NCI-H1436 (cell line): Measurements from ENCODE around the gene LPP.

Experiments
- DNase-seq: peaks from one replicate; lab custom pipeline; 2025; lab: John Stamatoyannopoulos, UW

Gene LPP

DNA sequence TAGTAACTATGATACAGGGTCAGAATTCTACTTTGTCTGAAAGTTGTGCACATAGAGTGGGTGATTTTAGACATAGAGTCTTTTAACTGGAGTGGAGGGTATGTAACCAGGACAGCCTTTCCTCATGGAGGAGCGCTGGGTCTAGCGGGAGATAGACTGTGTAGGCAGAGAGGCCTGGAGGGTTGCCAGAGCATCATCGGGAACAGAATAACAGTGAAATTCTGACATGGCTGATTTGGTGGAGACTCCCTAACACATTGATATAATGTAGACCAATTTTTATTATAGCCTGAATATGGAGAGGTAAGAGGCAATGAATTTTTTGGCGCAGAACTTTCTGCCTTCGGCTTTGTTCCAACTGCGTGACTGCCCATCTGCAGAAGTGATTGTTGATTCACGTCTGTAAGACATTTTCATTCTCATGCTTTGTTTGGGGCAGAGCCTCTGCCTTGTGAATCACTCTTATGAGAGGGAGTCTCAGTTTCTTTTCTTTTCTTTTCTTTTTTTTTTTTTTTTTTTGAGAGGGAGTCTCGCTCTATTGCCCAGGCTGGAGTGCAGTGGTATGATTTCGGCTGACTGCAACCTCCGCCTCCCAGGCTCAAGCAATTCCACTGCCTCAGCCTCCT lies 16.0 kb downstream of the LPP start:
- no peak for DNase-seq

DNA sequence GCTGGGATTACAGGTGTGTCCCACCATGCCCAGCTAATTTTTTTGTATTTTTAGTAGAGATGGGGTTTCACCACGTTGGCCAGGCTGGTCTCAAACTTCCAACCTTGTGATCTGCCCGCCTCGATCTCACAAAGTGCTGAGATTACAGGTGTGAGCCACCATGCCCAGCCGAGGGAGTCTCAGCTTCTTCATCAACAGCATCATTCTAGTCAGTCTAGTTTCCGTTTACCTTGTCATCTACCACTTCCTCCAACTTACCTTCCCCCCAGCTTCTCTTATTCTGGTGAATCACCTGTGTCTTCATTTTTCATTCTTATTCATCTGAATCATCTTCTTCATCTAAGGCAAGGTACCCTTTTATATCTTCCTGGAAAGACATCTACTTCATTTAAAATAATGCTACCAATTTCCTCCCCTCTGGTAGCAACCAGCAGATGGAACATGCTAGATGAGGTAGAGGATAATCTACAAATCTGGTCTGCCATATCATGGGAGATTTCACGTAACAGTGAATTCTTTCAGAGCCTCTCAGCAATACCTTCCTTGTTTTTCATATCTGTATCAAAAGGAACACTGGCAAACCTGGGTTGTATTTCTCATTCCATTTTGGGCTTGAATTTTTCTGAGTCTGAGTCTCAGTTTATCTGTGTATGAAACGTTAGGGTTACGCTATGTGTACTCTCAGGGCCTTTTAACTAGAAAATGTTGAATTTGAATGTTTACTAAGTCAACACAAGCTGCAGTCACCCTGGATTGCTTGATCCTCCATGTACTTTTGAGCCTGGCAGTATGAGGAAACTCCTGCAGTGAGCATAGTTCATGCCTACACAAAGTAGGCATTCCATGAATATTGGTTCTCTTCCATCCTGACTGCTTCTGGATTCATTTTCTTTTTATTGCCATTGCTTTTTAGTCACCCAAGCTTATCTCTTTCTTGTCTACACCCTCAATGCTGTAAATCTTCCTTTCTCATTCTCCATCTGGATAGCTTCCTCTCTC lies 16.8 kb downstream of the LPP start:
- no peak for DNase-seq

DNA sequence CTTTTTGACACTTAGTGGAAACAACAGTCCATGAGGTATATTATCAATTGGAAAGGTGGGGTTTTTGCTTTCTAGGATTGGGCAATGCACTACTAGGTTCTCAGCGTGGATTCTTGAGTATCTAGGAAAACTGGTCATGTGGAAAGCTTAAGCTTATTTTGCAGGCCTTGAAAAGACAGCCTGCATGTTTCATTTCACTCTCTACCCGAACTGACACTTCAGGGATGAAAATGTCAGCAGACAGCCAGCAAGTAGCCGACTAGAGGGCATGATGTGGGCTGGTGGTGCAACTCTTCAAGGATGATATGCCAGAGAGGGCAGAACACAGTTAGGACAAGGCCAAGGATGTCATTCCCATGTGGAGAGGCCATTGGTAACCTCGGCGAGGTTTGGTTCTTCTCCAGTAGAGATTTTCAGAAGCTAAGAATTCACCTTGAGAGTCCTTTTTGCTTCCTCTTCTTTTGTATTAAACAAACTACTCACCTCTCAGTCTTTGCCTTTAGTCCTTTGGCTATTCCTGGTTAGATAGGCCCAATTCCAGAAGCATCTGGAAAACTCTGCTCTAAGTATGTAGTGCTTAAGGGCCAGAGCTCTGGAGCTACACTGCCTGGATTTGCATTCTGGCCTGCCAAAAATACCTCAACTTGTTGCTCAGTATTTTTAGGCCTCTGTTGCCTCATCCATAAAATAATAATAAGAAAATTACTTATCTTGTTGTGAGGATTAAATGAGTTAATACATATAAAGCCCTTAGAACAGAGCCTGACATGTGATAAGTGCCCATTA lies 17.9 kb downstream of the LPP start:
- DNase-seq: no peak

DNA sequence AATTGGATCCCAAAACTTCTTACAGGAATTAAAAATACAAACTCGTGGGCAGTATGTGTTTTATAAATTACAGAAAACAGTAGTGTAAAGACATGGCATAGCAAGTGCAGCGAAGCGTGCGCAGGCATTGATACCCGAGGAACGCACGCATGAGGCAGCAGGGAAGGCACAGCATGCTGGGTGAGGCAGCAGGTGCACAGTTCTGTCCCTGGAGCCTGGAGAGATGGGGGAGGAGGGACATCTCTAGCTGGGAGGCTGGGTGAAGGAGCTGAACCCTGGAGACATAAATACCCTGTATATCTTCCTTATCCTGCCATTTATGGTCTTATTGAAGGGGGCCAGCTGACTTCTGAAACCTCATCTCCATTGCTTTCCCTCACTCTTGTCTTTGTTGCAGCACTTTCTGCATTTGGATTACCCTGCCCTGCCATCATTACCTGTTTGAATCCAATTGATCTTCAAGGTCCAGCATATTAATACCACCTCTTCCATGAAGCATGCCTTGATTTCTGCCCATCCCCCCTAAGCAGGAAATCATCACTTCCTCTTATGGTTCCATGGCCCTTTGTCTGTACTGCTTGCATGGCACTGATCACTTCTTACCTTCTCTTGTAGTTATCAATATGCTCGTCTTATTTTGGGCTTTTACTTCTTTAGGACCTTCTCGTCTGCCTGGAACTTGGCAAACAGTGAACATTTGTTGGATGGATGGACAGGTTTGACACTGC lies 20.5 kb downstream of the LPP start:
- DNase-seq: peak; percentile 36

DNA sequence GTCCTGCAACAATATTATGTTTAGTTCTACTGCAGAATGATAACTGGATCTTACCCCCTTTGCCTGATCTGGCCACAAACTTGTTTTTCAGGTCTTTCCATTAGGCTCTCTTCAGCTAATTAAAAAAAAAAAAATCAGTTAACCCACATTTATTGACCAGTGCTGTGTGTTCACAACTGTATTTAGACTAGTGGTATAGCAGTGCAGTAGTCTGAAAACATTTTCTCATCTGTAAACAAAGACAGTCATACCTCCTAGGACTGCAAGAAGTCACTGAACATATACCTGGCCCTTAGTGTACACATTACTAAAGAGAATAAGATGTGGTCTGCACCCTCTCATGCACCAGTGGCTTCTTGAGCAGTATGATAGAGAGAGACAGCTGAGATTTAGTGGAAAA lies 22.5 kb downstream of the LPP start:
- no peak for DNase-seq

DNA sequence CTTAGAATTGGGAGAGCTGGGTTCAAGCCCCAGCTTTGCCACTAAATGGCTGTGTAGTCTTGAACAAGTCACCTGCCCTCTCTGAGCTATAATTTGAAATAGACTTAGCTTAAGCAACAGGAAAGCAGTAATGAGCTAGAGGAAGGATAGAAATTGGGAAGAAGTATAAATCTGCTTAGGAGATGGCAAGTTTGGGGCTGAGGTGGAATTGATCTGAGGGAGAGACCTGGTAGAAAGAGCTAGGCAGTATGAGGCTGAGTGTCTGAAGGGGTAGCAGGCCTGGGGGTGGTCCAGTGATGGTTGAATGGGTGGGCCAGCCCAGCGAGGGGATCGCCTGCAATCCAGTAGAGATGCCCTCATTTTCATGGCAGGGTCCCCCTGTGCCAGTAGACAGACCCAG lies 22.9 kb downstream of the LPP start:
- no peak for DNase-seq

DNA sequence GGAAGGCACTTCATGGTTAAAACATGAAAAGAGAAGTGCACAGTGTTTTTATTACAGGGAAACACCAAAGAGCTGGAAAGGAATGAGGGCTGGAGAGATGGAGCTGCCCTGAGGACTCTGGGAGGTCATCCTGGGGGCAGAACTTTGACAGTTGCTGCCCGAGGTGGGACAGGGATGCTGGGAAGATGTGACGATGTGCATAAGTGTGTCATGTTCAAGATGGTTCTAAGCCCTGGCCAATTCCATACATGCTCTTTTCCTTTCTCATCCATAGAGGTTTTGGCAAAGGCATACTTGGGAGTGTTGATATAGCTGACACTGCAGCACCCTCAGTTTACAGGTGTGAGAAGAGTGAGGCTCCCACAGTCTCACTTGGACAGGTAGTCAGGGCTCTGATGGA lies 23.8 kb downstream of the LPP start:
- no peak for DNase-seq

DNA sequence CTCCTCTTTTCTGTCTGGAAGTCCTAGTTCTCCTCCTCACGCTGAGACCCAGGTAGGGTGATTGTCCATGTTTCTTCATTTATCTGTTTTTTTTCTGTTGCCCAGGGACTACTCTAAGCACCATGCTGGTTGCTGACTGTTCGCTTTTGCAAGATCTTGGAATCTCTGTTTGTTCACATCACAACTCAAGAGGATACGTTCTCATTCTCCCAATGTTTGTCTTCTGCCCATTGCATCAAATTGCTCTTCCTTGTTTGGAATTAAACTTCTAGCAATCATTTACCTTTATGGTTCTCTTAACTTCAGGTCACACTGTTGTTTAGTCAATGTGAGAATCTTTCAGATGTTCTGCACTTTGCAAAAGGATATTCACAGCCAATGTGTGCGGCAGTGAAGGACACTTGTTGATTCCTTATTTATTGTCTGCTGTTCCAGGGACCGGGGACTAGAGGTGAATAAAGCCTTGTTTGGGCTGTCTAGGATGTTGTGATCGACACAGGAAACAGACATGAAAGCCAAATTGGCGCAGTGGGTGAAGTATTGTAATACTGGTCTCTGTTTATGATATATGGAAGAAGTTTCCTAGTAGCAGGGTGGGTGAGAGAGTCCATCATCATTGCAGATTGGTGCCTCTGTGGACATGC lies 24.5 kb downstream of the LPP start:
- DNase-seq: no peak

DNA sequence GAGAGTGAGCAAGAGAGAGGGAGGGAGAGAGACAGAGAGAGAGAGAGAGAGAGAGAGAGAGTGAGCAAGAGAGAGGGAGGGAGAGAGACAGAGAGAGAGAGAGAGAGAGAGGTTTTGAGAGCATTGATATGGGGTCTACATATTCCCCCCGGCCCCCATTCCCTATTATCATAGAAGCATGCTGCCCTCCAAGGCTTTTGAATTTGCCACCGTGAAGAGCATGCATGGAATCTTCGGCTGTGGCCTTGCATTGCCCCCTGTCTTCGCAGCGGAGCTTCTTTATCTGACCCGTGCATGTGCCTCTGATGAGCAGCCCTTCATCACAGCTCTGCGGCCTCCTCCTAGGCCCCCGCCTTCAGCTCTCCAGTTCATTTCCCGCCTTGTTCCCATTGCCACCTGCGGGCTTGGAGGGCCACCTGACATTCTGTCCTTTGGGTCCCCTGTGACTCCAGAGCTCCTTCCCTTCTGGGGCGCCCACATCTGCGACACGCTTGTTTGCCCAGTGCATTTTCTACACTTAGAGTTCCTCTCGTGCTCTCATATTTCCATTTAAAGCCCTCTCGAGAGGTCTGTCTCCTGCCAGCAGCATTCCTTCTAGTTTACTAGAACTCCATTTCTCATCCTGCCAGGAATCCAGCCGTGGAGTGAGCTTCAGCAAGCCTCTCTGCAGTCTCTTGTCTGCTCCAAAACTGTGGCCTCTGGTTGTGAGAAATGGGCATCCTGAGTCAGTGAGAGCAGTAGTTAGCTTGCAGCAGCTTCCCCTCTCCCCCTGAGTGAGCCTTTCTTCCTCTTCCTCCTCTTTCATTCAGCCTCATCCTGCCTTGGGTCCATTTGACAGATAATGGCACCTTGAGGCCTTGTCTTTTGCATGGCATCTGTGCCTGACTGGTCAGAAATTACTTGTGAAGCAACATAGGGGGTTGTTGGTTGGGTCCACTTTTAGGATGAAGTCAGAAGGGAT lies 25.3 kb downstream of the LPP start:
- no peak for DNase-seq

DNA sequence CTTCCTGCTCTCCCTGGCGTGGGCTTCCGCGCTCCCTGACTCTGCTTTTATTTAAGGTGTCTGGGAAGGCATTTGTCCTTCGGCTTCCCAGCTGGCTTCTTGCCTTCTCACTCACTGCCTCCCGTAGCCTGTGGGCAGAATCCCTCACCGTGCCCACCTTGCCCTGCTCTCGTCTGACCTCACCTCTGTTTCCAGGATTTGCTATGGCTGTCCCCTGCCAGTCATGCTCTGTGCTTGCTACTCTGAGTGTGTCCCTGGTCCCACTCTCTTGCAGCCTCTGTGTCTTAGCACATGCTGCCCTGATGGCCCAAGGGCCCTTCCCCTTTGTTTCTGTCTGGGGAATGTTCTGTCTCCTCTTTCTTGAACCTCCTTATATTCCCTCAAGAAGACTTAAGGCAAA lies 26.2 kb downstream of the LPP start:
- no peak for DNase-seq

DNA sequence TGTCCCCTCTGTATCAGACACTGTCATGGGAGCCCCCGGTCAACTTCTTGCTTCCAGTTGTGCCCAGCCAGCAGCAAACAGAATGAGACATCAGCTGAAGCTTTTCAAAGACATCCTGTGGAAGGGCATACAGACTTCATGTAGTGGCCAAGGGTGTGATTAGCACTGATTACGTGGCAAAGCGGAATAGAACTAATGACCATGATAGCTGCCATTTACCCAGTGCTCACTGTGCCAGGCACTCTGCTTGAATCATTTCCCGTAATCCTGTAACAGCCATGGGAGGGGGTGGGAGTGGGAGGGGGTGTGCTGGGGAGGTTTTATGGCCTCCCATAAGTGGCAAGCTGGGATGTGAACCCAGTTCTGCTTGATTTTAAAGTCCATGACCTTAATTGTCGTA lies 29.5 kb downstream of the LPP start:
- no peak for DNase-seq

DNA sequence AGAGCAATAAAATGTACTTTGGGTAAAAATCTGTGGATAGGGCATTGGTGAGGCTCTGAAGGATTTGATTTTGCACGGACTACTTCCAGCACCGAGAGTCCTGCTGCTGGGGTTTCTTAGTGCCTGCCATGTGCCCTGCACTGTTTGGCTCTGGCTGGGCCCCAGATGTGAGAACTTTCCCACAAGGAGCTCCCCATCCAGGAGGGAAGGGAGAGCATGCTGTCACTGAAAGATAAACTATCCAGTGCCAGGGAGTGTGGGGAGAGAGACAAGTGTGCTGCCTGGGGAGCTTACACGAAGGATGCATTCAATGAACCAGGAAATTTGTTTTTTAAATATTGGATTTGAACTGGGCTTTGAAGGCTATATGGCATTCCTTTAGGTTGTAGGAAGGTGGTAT lies 30.2 kb downstream of the LPP start:
- no peak for DNase-seq

DNA sequence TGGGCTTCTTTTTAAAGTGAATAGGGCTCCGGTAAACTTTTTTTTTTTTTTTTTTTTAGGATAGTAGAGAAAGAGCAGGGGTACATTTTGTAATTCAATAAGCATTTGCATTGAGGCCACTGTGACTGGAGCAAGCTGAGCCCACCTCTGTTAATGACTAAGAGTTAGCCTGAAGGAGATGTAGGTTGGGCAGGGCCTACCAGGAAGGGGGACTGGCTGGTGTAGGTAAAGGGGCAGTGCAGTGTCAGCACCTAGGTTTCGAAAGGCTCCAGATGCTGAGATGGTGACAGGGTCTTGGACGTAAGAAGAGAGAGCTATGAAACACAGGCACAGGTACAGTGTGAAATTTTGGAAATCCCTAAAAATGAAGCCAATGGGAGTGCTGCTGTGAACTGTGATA lies 30.7 kb downstream of the LPP start:
- DNase-seq: no peak

DNA sequence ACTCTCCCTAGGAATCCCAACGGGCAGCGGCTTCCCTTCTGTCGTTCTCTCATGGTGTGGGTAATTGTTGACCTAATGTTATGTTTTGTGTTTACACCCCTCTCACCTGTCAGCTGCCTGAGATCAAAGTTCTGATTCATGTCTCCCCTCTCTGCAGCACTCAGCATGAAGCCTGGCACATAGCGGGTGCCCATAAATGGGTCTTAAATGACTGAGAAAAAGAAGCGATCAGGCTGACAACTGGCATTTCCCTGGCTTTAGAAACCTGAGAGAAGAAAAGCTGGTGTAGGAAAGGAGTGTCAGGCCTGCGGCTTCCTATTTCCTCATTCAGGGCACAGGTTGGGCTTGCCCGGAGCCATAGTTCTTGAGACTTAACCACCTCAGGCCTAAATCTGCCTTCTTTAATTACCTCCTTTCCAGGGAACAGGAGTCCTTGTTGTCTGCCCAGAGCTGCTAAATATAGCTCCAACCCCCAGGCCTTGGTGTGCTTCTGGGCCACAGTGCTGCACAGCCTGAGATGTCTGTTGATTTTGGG lies 31.8 kb downstream of the LPP start:
- DNase-seq: no peak

DNA sequence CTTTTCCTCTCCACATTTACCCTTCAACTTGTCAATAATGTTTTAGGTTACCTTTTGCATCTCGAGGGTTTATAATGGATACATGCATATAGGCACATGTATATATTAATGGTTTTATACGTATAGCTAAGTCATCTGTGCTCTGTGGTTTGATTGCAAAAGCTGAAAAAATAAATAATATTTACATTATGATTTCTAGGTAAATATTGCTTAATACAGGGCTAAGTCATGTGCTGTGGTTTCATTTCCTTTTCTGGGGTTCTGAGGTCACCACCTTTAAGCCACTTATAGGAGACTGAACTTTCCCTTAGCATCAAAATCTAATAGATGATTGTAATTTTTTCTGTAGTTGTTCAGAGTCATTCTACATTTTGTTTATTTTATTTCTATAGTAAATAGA lies 33.1 kb downstream of the LPP start:
- no peak for DNase-seq

DNA sequence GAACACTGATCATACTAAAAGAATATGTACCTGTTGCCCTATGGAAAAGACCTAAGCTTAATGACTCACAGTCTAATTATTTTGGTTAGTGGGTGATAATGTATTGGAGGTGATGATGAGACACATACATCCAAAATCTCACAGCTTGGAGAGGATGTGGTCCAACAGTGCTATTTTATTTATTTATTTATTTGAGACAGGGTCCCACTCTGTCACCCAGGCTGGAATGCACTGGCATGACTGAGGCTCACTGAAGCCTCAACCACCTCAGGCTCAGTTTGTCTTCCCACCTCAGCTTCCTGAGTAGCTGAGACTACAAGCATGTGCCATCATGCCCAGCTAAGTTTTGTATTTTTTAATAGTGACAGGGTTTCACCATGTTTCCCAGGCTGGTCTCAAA lies 35.0 kb downstream of the LPP start:
- no peak for DNase-seq

DNA sequence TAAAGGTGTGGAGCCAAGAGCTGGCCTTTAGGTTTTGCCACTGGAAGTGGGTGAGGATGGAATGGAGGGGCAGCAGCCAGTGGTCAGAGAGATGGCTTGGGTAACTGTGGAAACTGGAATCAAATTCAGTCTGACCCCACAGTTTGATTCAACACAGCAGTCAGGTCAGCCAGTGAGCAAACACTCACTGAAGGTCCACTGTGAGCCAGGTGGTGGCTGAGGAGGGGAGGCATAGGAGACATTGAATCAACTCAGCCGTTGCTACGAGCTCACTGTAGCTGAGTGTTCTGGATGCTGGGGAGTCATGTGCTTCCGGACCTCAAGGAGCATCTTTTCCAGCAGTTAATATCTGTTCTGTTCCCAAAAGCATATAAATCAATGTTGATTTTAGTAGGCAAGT lies 37.5 kb downstream of the LPP start:
- DNase-seq: no peak

DNA sequence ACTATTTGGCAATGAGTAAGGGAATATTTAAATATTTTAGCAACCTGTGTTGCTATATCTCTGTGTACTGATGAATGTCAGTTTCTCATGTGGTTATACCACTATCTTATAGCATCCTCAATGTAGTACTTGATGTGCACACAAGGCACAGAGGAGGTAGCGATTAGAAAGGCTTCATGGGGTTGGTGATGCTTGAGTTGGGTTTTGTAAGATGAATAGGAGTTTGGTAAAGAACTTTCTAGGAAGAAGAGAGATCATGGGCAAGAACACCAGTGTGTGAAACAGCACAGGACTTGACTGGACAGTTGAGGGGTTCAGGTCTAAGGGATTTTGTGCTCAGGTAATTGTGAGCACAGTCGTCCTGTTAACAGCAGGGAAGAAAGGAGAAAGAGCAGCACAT lies 38.1 kb downstream of the LPP start:
- no peak for DNase-seq

DNA sequence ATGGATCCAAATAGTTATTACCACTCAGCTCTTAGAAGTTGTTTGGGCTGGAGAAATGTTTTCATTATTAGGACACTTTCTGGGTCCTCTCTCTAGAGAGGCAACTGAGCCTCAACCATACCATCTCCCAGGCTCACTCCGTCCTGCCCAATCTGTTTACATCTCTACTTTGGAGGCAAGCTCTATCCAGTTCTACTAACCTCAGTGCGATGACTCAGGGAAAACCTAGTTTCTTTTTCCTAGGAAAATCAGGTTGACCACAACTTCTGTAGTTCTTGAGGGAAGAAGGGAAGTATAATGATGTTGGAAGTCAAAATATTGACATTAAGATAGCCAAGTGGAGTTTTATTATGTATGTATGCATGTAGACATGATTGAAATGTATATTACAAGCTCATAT lies 40.4 kb downstream of the LPP start:
- no peak for DNase-seq
